Fibroblast of villous mesenchyme (primary cell): ENCODE measurements around the gene XPNPEP2. TPM values are rescaled to one million over a fixed set of nuclear protein-coding genes. Genes with fewer than 3 reads are reported as not detected.

Source experiments
- DNase-seq: peaks from one replicate; pipeline ENCODE4 v3.0.0-alpha.2; 2010; ENCODE audit warnings: low read depth
- H3K4me3 ChIP-seq: 2 replicates; pipeline ENCODE4 v1.5.1; 2011; ENCODE audit warnings: low read depth, mild to moderate bottlenecking, low read length
- total RNA-seq: library from RNA; depleted of rRNA; stranded (reverse); fragments of >200 nt; gene quantifications from 2 replicates; pipeline ENCODE4 v1.2.3, GENCODE V29; 2012
- TF ChIP-seq, protein P1 (sequence below): IDR thresholded peaks from 2 replicates; pipeline ENCODE4 v1.5.1; 2012; ENCODE audit warnings: low read depth, mild to moderate bottlenecking, low read length; ENCODE audit not compliant: insufficient read depth

The XPNPEP2 gene
- total RNA-seq, 1 donor, result not detected

DNA sequence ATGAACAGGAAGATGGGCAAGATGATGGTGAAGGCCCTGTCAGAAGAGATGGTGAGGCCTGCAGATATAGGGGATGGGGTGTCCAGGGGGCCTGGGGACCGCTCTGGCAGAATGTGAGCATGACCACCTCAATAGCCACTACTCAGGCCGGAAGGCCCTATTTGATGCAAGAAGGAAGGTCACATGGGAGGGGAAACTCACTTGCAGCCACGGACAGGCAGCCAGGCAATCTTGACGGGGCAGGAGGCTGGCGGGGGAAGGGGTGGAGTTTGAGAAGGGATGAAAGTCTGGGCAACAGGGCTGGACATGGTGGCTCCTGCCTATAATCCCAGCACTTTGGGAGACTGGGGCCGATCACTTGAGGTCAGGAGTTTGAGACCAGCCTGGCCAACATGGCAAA, 49.7 kb downstream of the XPNPEP2 start:
- DNase-seq, result no peak
- H3K4me3 ChIP-seq, result no peak overlapping the region
- TF ChIP-seq, protein P1, sequence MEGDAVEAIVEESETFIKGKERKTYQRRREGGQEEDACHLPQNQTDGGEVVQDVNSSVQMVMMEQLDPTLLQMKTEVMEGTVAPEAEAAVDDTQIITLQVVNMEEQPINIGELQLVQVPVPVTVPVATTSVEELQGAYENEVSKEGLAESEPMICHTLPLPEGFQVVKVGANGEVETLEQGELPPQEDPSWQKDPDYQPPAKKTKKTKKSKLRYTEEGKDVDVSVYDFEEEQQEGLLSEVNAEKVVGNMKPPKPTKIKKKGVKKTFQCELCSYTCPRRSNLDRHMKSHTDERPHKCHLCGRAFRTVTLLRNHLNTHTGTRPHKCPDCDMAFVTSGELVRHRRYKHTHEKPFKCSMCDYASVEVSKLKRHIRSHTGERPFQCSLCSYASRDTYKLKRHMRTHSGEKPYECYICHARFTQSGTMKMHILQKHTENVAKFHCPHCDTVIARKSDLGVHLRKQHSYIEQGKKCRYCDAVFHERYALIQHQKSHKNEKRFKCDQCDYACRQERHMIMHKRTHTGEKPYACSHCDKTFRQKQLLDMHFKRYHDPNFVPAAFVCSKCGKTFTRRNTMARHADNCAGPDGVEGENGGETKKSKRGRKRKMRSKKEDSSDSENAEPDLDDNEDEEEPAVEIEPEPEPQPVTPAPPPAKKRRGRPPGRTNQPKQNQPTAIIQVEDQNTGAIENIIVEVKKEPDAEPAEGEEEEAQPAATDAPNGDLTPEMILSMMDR, result no peak

DNA sequence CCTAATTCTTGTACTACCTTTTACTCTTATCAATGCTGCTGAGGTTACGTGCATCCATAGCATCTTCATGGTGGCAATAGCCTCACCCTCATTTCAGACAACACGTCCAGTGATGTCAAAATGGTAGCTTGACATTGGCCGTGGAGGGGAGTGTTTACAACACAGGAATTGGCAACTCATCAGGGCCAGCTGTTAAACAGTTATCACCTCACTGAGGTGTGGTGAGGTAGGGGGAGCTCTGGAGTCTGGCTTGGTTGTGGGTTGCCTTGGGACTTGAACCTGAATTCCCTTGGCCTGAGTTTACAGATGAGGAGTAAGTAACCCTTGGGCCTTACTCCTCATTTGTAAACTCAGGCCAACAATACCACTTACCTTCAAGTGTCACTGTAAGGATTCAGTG, 51.4 kb downstream of the XPNPEP2 start:
- TF ChIP-seq, protein P1, result no peak
- DNase-seq, result no peak
- H3K4me3 ChIP-seq, result no peak overlapping the region

DNA sequence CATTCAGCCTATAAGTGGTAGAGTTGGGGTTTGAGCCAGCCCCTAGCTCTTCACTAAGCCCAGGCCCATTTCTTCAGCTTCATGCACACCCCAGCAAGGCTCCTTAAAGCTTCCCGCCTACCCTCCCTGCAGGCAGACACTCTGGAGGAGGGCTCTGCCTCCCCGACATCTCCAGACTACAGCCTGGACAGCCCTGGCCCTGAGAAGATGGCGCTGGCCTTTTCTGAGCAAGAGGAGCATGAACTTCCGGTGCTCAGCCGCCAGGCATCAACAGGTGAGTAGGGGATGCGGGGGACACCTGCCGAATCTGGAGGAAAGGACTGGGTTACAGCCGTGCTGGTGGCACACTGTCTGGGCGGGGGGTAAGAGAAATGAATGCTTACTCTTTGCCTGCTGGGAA, 52.0 kb downstream of the XPNPEP2 start:
- no peak for DNase-seq
- TF ChIP-seq, protein P1, result no peak
- no peak overlapping the region for H3K4me3 ChIP-seq

DNA sequence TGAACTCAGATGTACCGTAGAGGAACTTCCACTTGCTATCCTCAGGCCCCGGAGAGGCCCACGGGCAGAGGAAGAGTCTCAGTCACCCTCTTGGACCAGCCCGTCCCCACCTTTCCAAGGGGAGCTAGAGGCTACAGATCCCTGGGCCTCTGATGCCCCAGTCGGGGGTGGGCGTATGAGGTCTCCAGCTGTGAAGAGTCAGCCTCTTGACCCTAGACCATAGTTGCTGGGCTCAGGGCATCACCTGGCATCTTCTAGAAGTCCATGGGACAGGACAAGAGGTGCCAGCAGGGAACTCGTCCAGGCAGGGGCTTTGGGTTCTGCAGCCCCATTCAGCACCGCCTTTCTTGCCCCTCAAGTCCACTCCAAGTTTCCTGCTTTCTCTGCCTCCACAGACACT, 52.6 kb downstream of the XPNPEP2 start:
- TF ChIP-seq, protein P1, result no peak
- DNase-seq, result no peak
- no peak overlapping the region for H3K4me3 ChIP-seq

DNA sequence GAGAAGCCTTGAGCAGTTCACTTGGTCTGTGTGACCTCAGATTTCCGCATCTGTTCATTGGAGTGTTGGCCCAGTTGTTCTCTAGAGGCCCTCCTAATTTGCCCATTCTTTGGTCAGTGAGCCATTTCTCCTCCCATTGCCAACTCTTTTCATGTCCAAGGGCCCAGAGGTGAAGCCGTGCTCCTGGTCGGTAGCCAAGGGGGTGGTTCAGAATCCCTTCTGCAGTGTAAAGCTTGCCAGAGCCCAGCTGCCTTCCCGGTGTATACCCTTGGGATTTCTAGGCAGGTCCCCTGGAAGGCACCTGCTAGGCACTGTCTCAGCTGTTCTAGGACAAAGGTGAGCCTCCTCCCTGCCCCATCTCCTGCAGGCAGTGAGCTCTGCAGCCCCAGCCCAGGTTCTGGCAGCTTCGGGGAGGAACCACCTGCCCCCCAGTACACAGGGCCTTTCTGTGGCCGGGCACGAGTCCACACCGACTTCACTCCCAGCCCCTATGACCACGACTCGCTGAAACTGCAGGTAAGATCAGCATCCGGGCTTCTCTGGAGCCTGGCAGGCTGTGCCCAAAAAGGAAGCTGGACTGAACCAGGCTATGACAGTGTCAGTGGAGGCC, 53.3 kb downstream of the XPNPEP2 start:
- TF ChIP-seq, protein P1, result no peak
- H3K4me3 ChIP-seq, result no peak overlapping the region
- no peak for DNase-seq

DNA sequence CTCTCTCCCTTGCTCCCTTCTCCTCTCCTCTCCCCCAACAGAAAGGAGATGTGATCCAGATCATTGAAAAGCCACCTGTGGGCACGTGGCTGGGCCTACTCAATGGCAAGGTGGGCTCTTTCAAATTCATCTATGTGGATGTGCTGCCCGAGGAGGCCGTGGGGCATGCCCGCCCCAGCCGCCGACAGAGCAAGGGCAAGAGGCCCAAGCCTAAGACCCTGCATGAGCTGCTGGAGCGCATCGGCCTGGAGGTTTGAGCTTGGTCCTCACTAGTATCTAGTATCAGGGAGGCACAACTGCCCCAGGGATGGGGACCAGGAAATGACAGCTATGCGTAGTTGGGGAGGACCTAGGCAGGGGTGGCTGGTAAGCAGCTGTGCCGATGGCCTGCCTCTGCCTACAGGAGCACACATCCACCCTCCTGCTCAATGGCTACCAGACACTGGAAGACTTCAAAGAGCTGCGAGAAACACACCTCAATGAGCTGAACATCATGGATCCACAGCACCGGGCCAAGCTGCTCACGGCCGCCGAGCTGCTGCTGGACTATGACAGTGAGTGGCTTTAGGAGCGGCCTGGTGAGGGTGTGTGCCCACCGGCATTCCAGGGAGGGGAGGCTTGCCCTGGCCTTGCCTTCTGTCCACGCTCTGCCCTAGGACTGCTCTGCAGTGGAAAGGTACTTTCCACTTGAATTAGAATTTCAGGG, 54.0 kb downstream of the XPNPEP2 start:
- H3K4me3 ChIP-seq, result no peak overlapping the region
- no peak for DNase-seq

More for the DNA sequence above, 54.0 kb downstream of the XPNPEP2 start:
- TF ChIP-seq, protein P1, result no peak
